SJCRH30 (cell line): ENCODE results near the gene ATP7A. TPM values are rescaled to one million over a fixed set of nuclear protein-coding genes. Genes with fewer than 3 reads are reported as not detected.
"Not testable (repeated sequence)": the region's sequence is repeated elsewhere in the genome, so short reads cannot be mapped to it uniquely, and the experiment has no call there.

Experiments used
- DNase-seq, 2 experiments: peaks; one replicate each; pipeline ENCODE4 v3.0.0-alpha.2; 2015 to 2020
- H3K27ac ChIP-seq: fragments of 250-450 bp; sonication (Bioruptor Pico); 2 replicates; pipeline ENCODE4 v1.5.1; 2020; ENCODE audit warnings: mild to moderate bottlenecking, moderate library complexity
- H3K27me3 ChIP-seq: fragments of 250-450 bp; sonication (Bioruptor Pico); 2 replicates; pipeline ENCODE4 v1.5.1; 2020; ENCODE audit warnings: mild to moderate bottlenecking, moderate library complexity
- H3K36me3 ChIP-seq: fragments of 250-450 bp; sonication (Bioruptor Pico); 2 replicates; pipeline ENCODE4 v1.5.1; 2020; ENCODE audit warnings: mild to moderate bottlenecking, moderate library complexity
- H3K4me1 ChIP-seq: fragments of 250-450 bp; sonication (Bioruptor Pico); 2 replicates; pipeline ENCODE4 v1.5.1; 2020; ENCODE audit warnings: mild to moderate bottlenecking, moderate library complexity
- H3K4me3 ChIP-seq: fragments of 250-450 bp; sonication (Bioruptor Pico); 2 replicates; pipeline ENCODE4 v1.5.1; 2020; ENCODE audit warnings: mild to moderate bottlenecking, moderate library complexity
- H3K9me3 ChIP-seq: fragments of 250-450 bp; sonication (Bioruptor Pico); replicated peaks from 2 replicates; pipeline ENCODE4 v1.5.1; 2020; ENCODE audit warnings: mild to moderate bottlenecking, moderate library complexity
- total RNA-seq: library from RNA; depleted of rRNA; stranded (reverse); fragments of >200 nt; shearing (Covaris generic); gene quantifications from 2 replicates; pipeline ENCODE4 v1.2.3, GENCODE V29; 2014; rRNA removed

The ATP7A gene
- 9.6 and 10.5 TPM in 2 replicates for total RNA-seq

GRCh38 chrX:77910108-77910840, at the start of gene ATP7A:
Gene ATP7A (plus strand): TSS chrX:77910693. CDS start chrX:77971642, 60,949 bp downstream.
- DNase-seq = peak; percentile 90 to 92
- H3K4me1 ChIP-seq = no peaks in the 10 kb centered on the region
- H3K36me3 ChIP-seq = no peaks in the 10 kb centered on the region

GRCh38 chrX:77875372-77875771, 35.1 kb upstream of the ATP7A start:
- Histone ChIP-seq H3K4me3 (no peak overlapping the region), H3K36me3 (peaks cover 3% of the 10 kb centered on the region; the same call in 1 of the 2 replicates), H3K27me3 (no peaks in the 10 kb centered on the region), H3K9me3 (no peaks in the 10 kb centered on the region), H3K27ac (no peak overlapping the region), H3K4me1 (no peaks in the 10 kb centered on the region)
- no peak for DNase-seq

More at GRCh38 chrX:77910108-77910840, at the start of gene ATP7A:
- peak within 1 kb of the TSS; percentile 76 for H3K27ac ChIP-seq
- peak within 1 kb of the TSS; percentile 73 for H3K4me3 ChIP-seq
- H3K9me3 ChIP-seq = no peaks in the 10 kb centered on the region
- no peaks in the 10 kb centered on the region for H3K27me3 ChIP-seq

- H3K4me1 ChIP-seq, DNase-seq, H3K4me3 ChIP-seq, H3K9me3 ChIP-seq, H3K27me3 ChIP-seq, H3K36me3 ChIP-seq, H3K27ac ChIP-seq: not testable (repeated sequence)
Measured at GRCh38 chrX:77881418-77881817, 29.1 kb upstream of the ATP7A start.

GRCh38 chrX:77892887-77893286, 17.6 kb upstream of the ATP7A start:
- Histone ChIP-seq H3K36me3 (no peaks in the 10 kb centered on the region), H3K27me3 (no peaks in the 10 kb centered on the region), H3K4me3 (no peak overlapping the region), H3K27ac (no peak overlapping the region), H3K4me1 (no peaks in the 10 kb centered on the region), H3K9me3 (no peaks in the 10 kb centered on the region)
- DNase-seq = no peak

- H3K27ac ChIP-seq = no peak overlapping the region
- no peaks in the 10 kb centered on the region for H3K9me3 ChIP-seq
- H3K36me3 ChIP-seq = no peaks in the 10 kb centered on the region
- H3K4me1 ChIP-seq = no peaks in the 10 kb centered on the region
- no peaks in the 10 kb centered on the region for H3K27me3 ChIP-seq
- no peak for DNase-seq
- peak overlapping the region; percentile 88; the same call in 1 of the 2 replicates for H3K4me3 ChIP-seq
Measured at GRCh38 chrX:77893713-77894112, 16.8 kb upstream of the ATP7A start.

GRCh38 chrX:77894921-77895886, 15.3 kb upstream of the ATP7A start, which contains the start of gene MAGT1:
Gene MAGT1 (minus strand): TSS chrX:77895435. CDS start chrX:77895410, 25 bp downstream.
- DNase-seq = peak; percentile 92 to 96
- Histone ChIP-seq H3K27ac (peak within 1 kb of the TSS; percentile 84), H3K36me3 (no peaks in the 10 kb centered on the region), H3K9me3 (no peaks in the 10 kb centered on the region), H3K4me1 (no peaks in the 10 kb centered on the region), H3K4me3 (peak within 1 kb of the TSS; percentile 88), H3K27me3 (no peaks in the 10 kb centered on the region)

GRCh38 chrX:77899081-77899828, 11.2 kb upstream of the ATP7A start, which contains the start of gene COX7B:
Gene COX7B (plus strand): TSS chrX:77899468. CDS start chrX:77899554, 86 bp downstream.
- no peaks in the 10 kb centered on the region for H3K27me3 ChIP-seq
- peak; percentile 73 to 94 for DNase-seq
- H3K9me3 ChIP-seq = no peaks in the 10 kb centered on the region
- H3K27ac ChIP-seq = peak within 1 kb of the TSS; percentile 85
- no peaks in the 10 kb centered on the region for H3K4me1 ChIP-seq
- peak within 1 kb of the TSS; percentile 81 for H3K4me3 ChIP-seq
- H3K36me3 ChIP-seq = peaks cover 11% of the 10 kb centered on the region

GRCh38 chrX:77900688-77901087, 9.8 kb upstream of the ATP7A start:
- no peaks in the 10 kb centered on the region for H3K27me3 ChIP-seq
- H3K27ac ChIP-seq = peak overlapping the region; percentile 85
- H3K4me3 ChIP-seq = peak overlapping the region; percentile 81
- no peaks in the 10 kb centered on the region for H3K9me3 ChIP-seq
- H3K36me3 ChIP-seq = peaks cover 11% of the 10 kb centered on the region
- no peaks in the 10 kb centered on the region for H3K4me1 ChIP-seq
- no peak for DNase-seq

GRCh38 chrX:77901506-77901905, 9.0 kb upstream of the ATP7A start:
- Histone ChIP-seq H3K4me1 (no peaks in the 10 kb centered on the region), H3K9me3 (no peaks in the 10 kb centered on the region), H3K27ac (no peak overlapping the region), H3K4me3 (no peak overlapping the region), H3K27me3 (no peaks in the 10 kb centered on the region), H3K36me3 (peaks cover 11% of the 10 kb centered on the region)
- no peak for DNase-seq

GRCh38 chrX:77917294-77917933, 6.9 kb downstream of the ATP7A start:
- Histone ChIP-seq H3K27me3 (no peaks in the 10 kb centered on the region), H3K9me3 (no peaks in the 10 kb centered on the region), H3K27ac (no peak overlapping the region), H3K4me1 (no peaks in the 10 kb centered on the region), H3K36me3 (no peaks in the 10 kb centered on the region), H3K4me3 (no peak overlapping the region)
- DNase-seq = no peak

- no peaks in the 10 kb centered on the region for H3K36me3 ChIP-seq
- H3K4me3 ChIP-seq = no peak overlapping the region
- no peak for DNase-seq
- no peak overlapping the region for H3K27ac ChIP-seq
- H3K4me1 ChIP-seq = no peaks in the 10 kb centered on the region
- no peaks in the 10 kb centered on the region for H3K9me3 ChIP-seq
- H3K27me3 ChIP-seq = no peaks in the 10 kb centered on the region
Measured at GRCh38 chrX:77918568-77918967, 8.1 kb downstream of the ATP7A start.

GRCh38 chrX:77919370-77919769, 8.9 kb downstream of the ATP7A start:
- not testable (repeated sequence) for H3K4me3 ChIP-seq, H3K27ac ChIP-seq, DNase-seq, H3K36me3 ChIP-seq, H3K4me1 ChIP-seq, H3K9me3 ChIP-seq, H3K27me3 ChIP-seq

GRCh38 chrX:77922787-77923186, 12.3 kb downstream of the ATP7A start:
- H3K36me3 ChIP-seq = no peaks in the 10 kb centered on the region
- H3K4me1 ChIP-seq = no peaks in the 10 kb centered on the region
- DNase-seq = no peak
- no peak overlapping the region for H3K27ac ChIP-seq
- no peaks in the 10 kb centered on the region for H3K27me3 ChIP-seq
- H3K9me3 ChIP-seq = no peaks in the 10 kb centered on the region
- no peak overlapping the region for H3K4me3 ChIP-seq

- Histone ChIP-seq H3K4me1 (no peaks in the 10 kb centered on the region), H3K27ac (no peak overlapping the region), H3K9me3 (no peaks in the 10 kb centered on the region), H3K27me3 (no peaks in the 10 kb centered on the region), H3K4me3 (no peak overlapping the region), H3K36me3 (no peaks in the 10 kb centered on the region)
- no peak for DNase-seq
Measured at GRCh38 chrX:77924320-77924859, 13.9 kb downstream of the ATP7A start.
